Smooth muscle cell (in vitro differentiated cells): ENCODE measurements around the gene CCNQ. TPM values are rescaled to one million over a fixed set of nuclear protein-coding genes. Genes with fewer than 3 reads are reported as not detected.

Source experiments
- DNase-seq: peaks from one replicate; lab custom pipeline; 2025; ENCODE audit not compliant: unreplicated experiment; lab: John Stamatoyannopoulos, UW
- H2AFZ ChIP-seq: fragments of 200-600 bp; sonication (generic); 2 replicates; pipeline ENCODE4 v1.6.0; 2016; ENCODE audit warnings: antibody characterized with exemption, low read depth, mild to moderate bottlenecking
- H3F3A ChIP-seq: fragments of 200-600 bp; sonication (generic); 2 replicates; pipeline ENCODE4 v1.6.0; 2017; ENCODE audit warnings: antibody characterized with exemption, low read depth
- H3K27ac ChIP-seq: fragments of 200-600 bp; sonication (generic); 2 replicates; pipeline ENCODE4 v1.5.1; 2016; ENCODE audit warnings: low read depth, mild to moderate bottlenecking
- H3K27me3 ChIP-seq: fragments of 200-600 bp; sonication (generic); 2 replicates; pipeline ENCODE4 v1.6.1; 2016; ENCODE audit warnings: low read depth, mild to moderate bottlenecking
- H3K36me3 ChIP-seq: fragments of 200-600 bp; sonication (generic); 2 replicates; pipeline ENCODE4 v1.5.1; 2016; ENCODE audit warnings: low read depth
- H3K4me1 ChIP-seq: fragments of 200-600 bp; sonication (generic); 2 replicates; pipeline ENCODE4 v1.5.1; 2016; ENCODE audit warnings: low read depth
- H3K4me2 ChIP-seq: fragments of 200-600 bp; sonication (generic); 2 replicates; pipeline ENCODE4 v1.6.0; 2016; ENCODE audit warnings: mild to moderate bottlenecking
- H3K4me3 ChIP-seq: fragments of 200-600 bp; sonication (generic); 2 replicates; pipeline ENCODE4 v1.5.1; 2016; ENCODE audit warnings: mild to moderate bottlenecking
- H3K79me2 ChIP-seq: fragments of 200-600 bp; sonication (generic); 2 replicates; pipeline ENCODE4 v1.6.0; 2016; ENCODE audit warnings: low read depth, mild to moderate bottlenecking
- H3K9ac ChIP-seq: fragments of 200-600 bp; sonication (generic); 2 replicates; pipeline ENCODE4 v1.6.0; 2016; ENCODE audit warnings: low read depth
- H3K9me3 ChIP-seq: fragments of 200-600 bp; sonication (generic); replicated peaks from 2 replicates; pipeline ENCODE4 v1.5.1; 2016; ENCODE audit warnings: low read depth
- H4K20me1 ChIP-seq: fragments of 200-600 bp; sonication (generic); 2 replicates; pipeline ENCODE4 v1.6.0; 2016; ENCODE audit warnings: low read depth
- CTCF ChIP-seq: fragments of 200-600 bp; sonication (generic); IDR thresholded peaks from 2 replicates; pipeline ENCODE4 v1.5.1; 2017; ENCODE audit warnings: borderline replicate concordance, mild to moderate bottlenecking, antibody characterized with exemption; ENCODE audit not compliant: insufficient read depth, poor library complexity, severe bottlenecking
- WGBS: methylation state at CpG from one replicate; pipeline ENCODE4 v1.1.7; 2016; ENCODE audit warnings: low lambda C conversion rate; 5-methylcytosine and 5-hydroxymethylcytosine counted together
- polyA plus RNA-seq: library from polyadenylated mRNA; unstranded; fragments of >200 nt; fragmentation: Nextera tagmentation; extraction: Ambion mirVana; gene quantifications from 2 replicates; pipeline ENCODE4 v1.2.1, GENCODE V29; 2016
- total RNA-seq: library from RNA; depleted of rRNA; stranded (reverse); fragments of >200 nt; gene quantifications from 2 replicates; pipeline ENCODE4 v1.2.3, GENCODE V29; 2014

Gene CCNQ
- total and polyA plus RNA-seq, 2 experiments from 2014 or later: 9.4 to 27.3 TPM

DNA sequence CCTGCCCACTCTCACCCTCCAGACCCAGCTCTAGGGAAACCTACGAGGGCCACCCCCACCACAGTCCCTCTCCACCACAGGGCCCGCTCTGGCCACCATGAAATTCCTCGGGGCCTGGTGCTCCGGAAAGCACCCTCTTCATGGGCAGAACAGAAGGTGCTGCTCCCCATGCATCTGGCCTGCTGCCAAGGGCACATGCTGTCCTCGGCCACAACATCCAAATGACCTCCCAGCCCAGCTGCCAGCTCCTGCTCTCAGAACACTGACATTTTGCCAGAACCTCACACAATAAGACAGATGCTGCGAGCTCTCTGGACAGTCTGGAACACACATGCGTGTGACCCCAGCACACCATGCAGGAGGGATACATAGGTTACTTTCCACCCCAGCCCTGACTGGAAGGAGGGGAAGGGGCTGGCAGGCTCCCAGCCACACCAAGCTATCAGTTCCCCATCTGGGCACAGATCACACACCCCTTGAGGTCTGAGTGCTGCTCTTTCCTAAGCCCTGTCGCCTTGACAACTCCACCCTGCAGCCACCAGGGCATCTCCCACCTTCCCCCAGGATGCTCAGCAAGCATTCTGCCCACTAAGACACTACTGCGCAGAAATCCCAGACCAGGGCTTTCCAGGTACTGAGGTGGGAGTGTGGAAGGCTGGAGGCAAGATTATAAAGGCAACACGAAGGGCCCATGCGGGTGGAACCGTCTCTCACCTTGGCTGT is 5.8 kb downstream of the CCNQ start:
- no peak overlapping the region for H3K4me3 ChIP-seq
- H3K27me3 ChIP-seq: no peaks in the 10 kb centered on the region
- peaks cover 23% of the 10 kb centered on the region for H4K20me1 ChIP-seq
- no peak overlapping the region for H2AFZ ChIP-seq
- no peak for TF ChIP-seq CTCF
- H3K36me3 ChIP-seq: no peaks in the 10 kb centered on the region
- H3K79me2 ChIP-seq: no peaks in the 10 kb centered on the region
- no peaks in the 10 kb centered on the region for H3F3A ChIP-seq
- H3K4me1 ChIP-seq: no peaks in the 10 kb centered on the region
- WGBS: 79% methylated on average over 12 of the region's 12 CpGs
- DNase-seq: no peak
- no peaks in the 10 kb centered on the region for H3K9me3 ChIP-seq
- no peak overlapping the region for H3K4me2 ChIP-seq
- H3K9ac ChIP-seq: no peak overlapping the region
- H3K27ac ChIP-seq: no peak overlapping the region

GRCh38 chrX:153592091-153592833 is 6.7 kb downstream of the CCNQ start:
- H4K20me1 ChIP-seq: peaks cover 14% of the 10 kb centered on the region

GRCh38 chrX:153590961-153591956 is 7.7 kb downstream of the CCNQ start:
- Histone ChIP-seq H3K36me3 (no peaks in the 10 kb centered on the region), H3K27me3 (no peaks in the 10 kb centered on the region), H3K4me3 (no peak overlapping the region), H3K27ac (no peak overlapping the region), H3K4me1 (no peaks in the 10 kb centered on the region), H3K9me3 (no peaks in the 10 kb centered on the region), H3F3A (no peaks in the 10 kb centered on the region), H2AFZ (no peak overlapping the region), H3K9ac (no peak overlapping the region), H4K20me1 (peaks cover 6% of the 10 kb centered on the region), H3K4me2 (no peak overlapping the region), H3K79me2 (no peaks in the 10 kb centered on the region)
- DNase-seq: no peak
- 85% methylated on average over 25 of the region's 26 CpGs for WGBS
- no peak for TF ChIP-seq CTCF

More at GRCh38 chrX:153592091-153592833, 6.7 kb downstream of the CCNQ start:
- Histone ChIP-seq H3F3A (no peaks in the 10 kb centered on the region), H3K36me3 (no peaks in the 10 kb centered on the region), H3K27ac (no peak overlapping the region), H3K79me2 (no peaks in the 10 kb centered on the region), H3K4me1 (no peaks in the 10 kb centered on the region), H3K9me3 (no peaks in the 10 kb centered on the region), H3K27me3 (no peaks in the 10 kb centered on the region), H3K4me3 (no peak overlapping the region), H2AFZ (no peak overlapping the region), H3K9ac (no peak overlapping the region), H3K4me2 (no peak overlapping the region)
- TF ChIP-seq CTCF: no peak
- no peak for DNase-seq
- 88% methylated on average over 30 of the region's 30 CpGs for WGBS
